ENCODE measurements around the gene GGA1. TPM values are rescaled to one million over a fixed set of nuclear protein-coding genes. Genes with fewer than 3 reads are reported as not detected.

GGA1 gene
- total RNA-seq, 2 experiments from 2014 or later, result 57.0 to 60.9 TPM

DNA sequence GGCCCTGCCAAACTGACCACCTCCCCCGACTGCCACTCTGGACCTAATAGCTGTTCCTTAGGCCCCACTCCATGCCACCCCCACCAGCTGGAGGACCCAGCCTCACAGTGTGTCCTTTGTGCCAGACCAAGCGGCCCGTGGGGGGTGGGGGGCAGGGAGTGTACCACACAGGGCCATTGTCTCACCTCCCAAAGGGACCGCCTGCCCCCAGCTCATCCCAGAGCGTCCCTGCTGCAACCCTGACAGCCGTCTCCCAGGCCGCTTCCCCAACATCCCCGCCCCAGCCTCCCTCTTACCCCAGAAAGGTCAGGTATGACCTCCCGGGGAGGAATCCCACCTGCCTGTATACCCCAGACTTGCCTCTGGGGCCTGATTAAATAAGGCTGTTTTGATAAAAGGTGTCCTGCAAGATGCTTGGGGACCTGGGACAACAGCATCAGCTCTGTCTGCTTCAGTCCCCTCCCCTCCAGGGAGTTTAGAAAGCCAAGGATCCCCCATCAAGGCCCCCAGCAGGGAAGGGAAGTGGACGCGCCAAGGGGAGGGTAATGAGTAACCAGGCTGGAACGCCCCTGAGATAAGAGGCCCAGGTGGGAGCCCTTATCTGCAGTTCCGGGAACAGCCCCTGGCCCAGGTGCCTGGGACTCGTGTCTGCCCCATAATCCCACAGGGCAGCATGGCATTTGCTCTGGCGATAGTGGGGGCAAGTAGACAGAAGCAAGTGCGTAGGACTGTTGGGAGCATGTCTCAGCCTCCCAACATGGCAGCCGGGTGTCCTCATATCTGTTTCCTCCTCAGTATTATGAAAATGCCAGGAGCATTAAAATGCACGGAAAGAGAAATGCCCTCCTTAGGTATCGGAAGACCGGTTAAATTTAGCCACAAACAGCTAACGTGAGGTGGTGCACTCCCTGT lies 39.4 kb upstream of the GGA1 start:
- TF ChIP-seq, protein P1, sequence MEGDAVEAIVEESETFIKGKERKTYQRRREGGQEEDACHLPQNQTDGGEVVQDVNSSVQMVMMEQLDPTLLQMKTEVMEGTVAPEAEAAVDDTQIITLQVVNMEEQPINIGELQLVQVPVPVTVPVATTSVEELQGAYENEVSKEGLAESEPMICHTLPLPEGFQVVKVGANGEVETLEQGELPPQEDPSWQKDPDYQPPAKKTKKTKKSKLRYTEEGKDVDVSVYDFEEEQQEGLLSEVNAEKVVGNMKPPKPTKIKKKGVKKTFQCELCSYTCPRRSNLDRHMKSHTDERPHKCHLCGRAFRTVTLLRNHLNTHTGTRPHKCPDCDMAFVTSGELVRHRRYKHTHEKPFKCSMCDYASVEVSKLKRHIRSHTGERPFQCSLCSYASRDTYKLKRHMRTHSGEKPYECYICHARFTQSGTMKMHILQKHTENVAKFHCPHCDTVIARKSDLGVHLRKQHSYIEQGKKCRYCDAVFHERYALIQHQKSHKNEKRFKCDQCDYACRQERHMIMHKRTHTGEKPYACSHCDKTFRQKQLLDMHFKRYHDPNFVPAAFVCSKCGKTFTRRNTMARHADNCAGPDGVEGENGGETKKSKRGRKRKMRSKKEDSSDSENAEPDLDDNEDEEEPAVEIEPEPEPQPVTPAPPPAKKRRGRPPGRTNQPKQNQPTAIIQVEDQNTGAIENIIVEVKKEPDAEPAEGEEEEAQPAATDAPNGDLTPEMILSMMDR (IDR thresholded peaks at IDR 0.05), result no peak
- Histone ChIP-seq H3K4me3 (ENCODE audit: low read length) (no peak overlapping the region), H3K27ac (ENCODE audit: low read depth in 1 of 2, low read length in 2 of 2) (no peak overlapping the region), H3K4me1 (ENCODE audit: insufficient read depth, low read length) (peaks cover 26% of the 10 kb centered on the region), H3K36me3 (ENCODE audit: insufficient read depth, low read length) (no peaks in the 10 kb centered on the region), H3K9me3 (ENCODE audit: control insufficient read depth in 1 of 2, insufficient read depth in 1 of 2, low read length in 2 of 2) (no peaks in the 10 kb centered on the region), H3K27me3 (ENCODE audit: control insufficient read depth in 1 of 2, insufficient read depth in 2 of 2, low read length in 2 of 2) (peaks cover 0 to 3% of the 10 kb centered on the region in 2 experiments)
- CTCF ChIA-PET, result interaction anchor here (4.4 kb wide), 1 partner anchor 29 kb away, joined by 119 read pairs; no protein-coding TSS in a partner anchor
- H3K4me3 Mint-ChIP-seq, result no peak overlapping the region
- ATAC-seq (ENCODE audit: poor library complexity) (no peak), DNase-seq (no peak)
- no peaks in the 10 kb centered on the region for H3K9me3 Mint-ChIP-seq
- POLR2A ChIA-PET, result no interaction called here
- peaks cover 20% of the 10 kb centered on the region for H3K4me1 Mint-ChIP-seq (ENCODE audit: low read depth)
- peaks cover 5% of the 10 kb centered on the region for H3K27me3 Mint-ChIP-seq
- no peak overlapping the region for H3K27ac Mint-ChIP-seq
- intact Hi-C loops (cut with DNase I, micrococcal nuclease), result no loop called here
- no peaks in the 10 kb centered on the region for H3K36me3 Mint-ChIP-seq (ENCODE audit: low read depth)

DNA sequence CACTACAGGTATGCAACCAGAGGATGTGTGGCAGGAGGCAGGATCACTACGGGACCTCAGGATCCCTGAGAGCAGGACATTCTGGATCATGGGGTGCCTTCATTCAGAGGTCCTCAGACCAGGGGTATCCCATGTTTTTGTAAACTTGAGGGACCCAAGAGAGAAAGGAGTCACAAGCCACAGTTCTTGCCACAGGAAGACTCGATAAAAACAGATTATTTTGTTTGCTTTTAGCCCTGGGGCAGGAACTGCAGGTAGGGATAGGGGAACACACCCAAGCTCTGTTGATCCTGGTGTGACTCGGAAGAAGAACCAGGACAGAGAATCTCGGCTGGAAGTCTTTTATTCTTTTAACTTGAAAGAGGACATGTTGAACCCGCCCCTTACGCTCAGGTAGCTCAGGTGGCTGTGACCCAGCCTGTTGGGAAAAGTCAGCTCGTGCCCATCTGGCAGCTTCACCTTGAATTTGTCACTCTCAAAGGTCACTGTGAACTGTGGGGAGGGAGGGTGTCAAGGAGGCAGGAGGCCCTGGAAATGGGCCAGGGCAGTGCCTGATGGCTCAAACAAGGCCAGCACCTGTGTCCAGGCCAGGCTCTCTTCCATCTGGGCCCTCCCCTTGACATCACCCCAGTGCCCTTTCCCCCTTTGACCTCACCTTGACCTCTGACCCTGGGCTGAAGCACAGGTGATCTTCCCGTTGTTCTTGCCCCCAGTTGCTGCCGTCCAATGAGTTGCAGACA lies 38.5 kb upstream of the GGA1 start:
- H3K27me3 Mint-ChIP-seq, result peaks cover 4% of the 10 kb centered on the region
- H3K36me3 Mint-ChIP-seq (ENCODE audit: low read depth), result no peaks in the 10 kb centered on the region
- H3K27me3 ChIP-seq (ENCODE audit: control insufficient read depth in 1 of 2, insufficient read depth in 2 of 2, low read length in 2 of 2), result peaks cover 0 to 3% of the 10 kb centered on the region in 2 experiments
- peaks cover 26% of the 10 kb centered on the region for H3K4me1 ChIP-seq (ENCODE audit: insufficient read depth, low read length)
- ATAC-seq (ENCODE audit: poor library complexity), result no peak
- intact Hi-C loops (cut with DNase I, micrococcal nuclease), result no loop called here
- H3K4me3 ChIP-seq (ENCODE audit: low read length), result no peak overlapping the region
- H3K9me3 Mint-ChIP-seq, result no peaks in the 10 kb centered on the region
- no peak overlapping the region for H3K27ac Mint-ChIP-seq
- no peak overlapping the region for H3K27ac ChIP-seq (ENCODE audit: low read depth in 1 of 2, low read length in 2 of 2)
- H3K9me3 ChIP-seq (ENCODE audit: control insufficient read depth in 1 of 2, insufficient read depth in 1 of 2, low read length in 2 of 2), result no peaks in the 10 kb centered on the region
- ChIA-PET POLR2A (no interaction called here), CTCF (interaction anchor here (1.1 kb wide), 1 partner anchor 31 kb away, joined by 6 read pairs; no protein-coding TSS in a partner anchor)
- no peak overlapping the region for H3K4me3 Mint-ChIP-seq
- H3K36me3 ChIP-seq (ENCODE audit: insufficient read depth, low read length), result no peaks in the 10 kb centered on the region
- DNase-seq, result no peak
- TF ChIP-seq, protein P1 (IDR thresholded peaks at IDR 0.05), result no peak
- peaks cover 20% of the 10 kb centered on the region for H3K4me1 Mint-ChIP-seq (ENCODE audit: low read depth)

DNA sequence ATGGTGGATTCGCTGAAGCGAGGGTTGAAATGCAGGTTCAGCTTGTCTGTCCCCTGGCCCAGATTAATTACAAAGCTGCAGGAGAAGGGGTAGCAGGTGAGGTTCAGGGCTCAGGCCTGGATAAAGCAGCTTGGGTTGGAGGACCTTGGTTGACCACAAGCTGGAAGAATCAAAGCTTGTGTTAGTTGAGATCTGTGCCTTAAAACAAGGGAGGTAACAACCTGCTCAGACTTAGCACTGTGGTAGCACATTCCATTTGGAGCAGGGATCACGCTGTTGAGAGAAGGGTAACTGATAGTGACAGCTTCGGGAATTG lies 38.0 kb upstream of the GGA1 start:
- Histone ChIP-seq H3K27ac (ENCODE audit: low read depth in 1 of 2, low read length in 2 of 2) (no peak overlapping the region), H3K4me1 (ENCODE audit: insufficient read depth, low read length) (peaks cover 22% of the 10 kb centered on the region), H3K27me3 (ENCODE audit: control insufficient read depth in 1 of 2, insufficient read depth in 2 of 2, low read length in 2 of 2) (peaks cover 0 to 3% of the 10 kb centered on the region in 2 experiments), H3K36me3 (ENCODE audit: insufficient read depth, low read length) (no peaks in the 10 kb centered on the region), H3K9me3 (ENCODE audit: control insufficient read depth in 1 of 2, insufficient read depth in 1 of 2, low read length in 2 of 2) (no peaks in the 10 kb centered on the region), H3K4me3 (ENCODE audit: low read length) (no peak overlapping the region)
- Mint-ChIP-seq H3K4me1 (ENCODE audit: low read depth) (peaks cover 20% of the 10 kb centered on the region), H3K4me3 (no peak overlapping the region), H3K36me3 (ENCODE audit: low read depth) (no peaks in the 10 kb centered on the region), H3K9me3 (no peaks in the 10 kb centered on the region), H3K27ac (no peak overlapping the region), H3K27me3 (peaks cover 4% of the 10 kb centered on the region)
- ChIA-PET CTCF (interaction anchor here (1.1 kb wide), 1 partner anchor 32 kb away, joined by 6 read pairs; no protein-coding TSS in a partner anchor), POLR2A (no interaction called here)
- TF ChIP-seq, protein P1 (IDR thresholded peaks at IDR 0.05), result no peak
- DNase-seq (no peak), ATAC-seq (ENCODE audit: poor library complexity) (no peak)
- intact Hi-C loops (cut with DNase I, micrococcal nuclease), result no loop called here
